ENCODE measurements around the gene KLF15.
"Not testable (repeated sequence)": the region's sequence is repeated elsewhere in the genome, so short reads cannot be mapped to it uniquely, and the experiment has no call there.

KLF15 gene

GRCh38 chr3:126345641-126346460, 11.4 kb downstream of the KLF15 start:
- no peak for DNase-seq

GRCh38 chr3:126345231-126345630, 12.0 kb downstream of the KLF15 start:
- no peak for DNase-seq

- no peak for DNase-seq
Observed at GRCh38 chr3:126344380-126345041, 12.7 kb downstream of the KLF15 start.

- no peak for DNase-seq
Observed at GRCh38 chr3:126343649-126344035, 13.6 kb downstream of the KLF15 start.

GRCh38 chr3:126342991-126343648, 14.1 kb downstream of the KLF15 start:
- DNase-seq, result no peak

GRCh38 chr3:126342211-126342610, 15.0 kb downstream of the KLF15 start:
- DNase-seq, result no peak

GRCh38 chr3:126341755-126342150, 15.5 kb downstream of the KLF15 start:
- DNase-seq, result no peak

- DNase-seq, result no peak
Observed at GRCh38 chr3:126340943-126341754, 16.1 kb downstream of the KLF15 start.

GRCh38 chr3:126340596-126340942, 16.6 kb downstream of the KLF15 start:
- no peak for DNase-seq

GRCh38 chr3:126340081-126340511, 17.1 kb downstream of the KLF15 start:
- no peak for DNase-seq

GRCh38 chr3:126339466-126339865, 17.7 kb downstream of the KLF15 start:
- no peak for DNase-seq

- DNase-seq, result no peak
Observed at GRCh38 chr3:126338790-126339288, 18.4 kb downstream of the KLF15 start.

GRCh38 chr3:126337980-126338651, 19.1 kb downstream of the KLF15 start:
- DNase-seq, result no peak

GRCh38 chr3:126331812-126332336, 25.3 kb downstream of the KLF15 start:
- not testable (repeated sequence) for DNase-seq

- DNase-seq, result no peak
Observed at GRCh38 chr3:126329927-126330725, 27.1 kb downstream of the KLF15 start.

- DNase-seq, result no peak
Observed at GRCh38 chr3:126326629-126327028, 30.6 kb downstream of the KLF15 start.

GRCh38 chr3:126322181-126322967, 34.8 kb downstream of the KLF15 start:
- no peak for DNase-seq

GRCh38 chr3:126321490-126321889, 35.7 kb downstream of the KLF15 start:
- no peak for DNase-seq

GRCh38 chr3:126320517-126321293, 36.5 kb downstream of the KLF15 start:
- DNase-seq, result no peak
